NOMO-1 (cell line): ENCODE measurements around the gene CWF19L2.
A peak's percentile ranks its signal among the peaks of the same experiment; 100 is the strongest.
"Not testable (repeated sequence)": the region's sequence is repeated elsewhere in the genome, so short reads cannot be mapped to it uniquely, and the experiment has no call there.

Source experiments
- DNase-seq, 2 experiments: peaks; one replicate each; lab custom pipeline; 2025; ENCODE audit not compliant: unreplicated experiment in 2 of 2; lab: John Stamatoyannopoulos, UW

The CWF19L2 gene

DNA sequence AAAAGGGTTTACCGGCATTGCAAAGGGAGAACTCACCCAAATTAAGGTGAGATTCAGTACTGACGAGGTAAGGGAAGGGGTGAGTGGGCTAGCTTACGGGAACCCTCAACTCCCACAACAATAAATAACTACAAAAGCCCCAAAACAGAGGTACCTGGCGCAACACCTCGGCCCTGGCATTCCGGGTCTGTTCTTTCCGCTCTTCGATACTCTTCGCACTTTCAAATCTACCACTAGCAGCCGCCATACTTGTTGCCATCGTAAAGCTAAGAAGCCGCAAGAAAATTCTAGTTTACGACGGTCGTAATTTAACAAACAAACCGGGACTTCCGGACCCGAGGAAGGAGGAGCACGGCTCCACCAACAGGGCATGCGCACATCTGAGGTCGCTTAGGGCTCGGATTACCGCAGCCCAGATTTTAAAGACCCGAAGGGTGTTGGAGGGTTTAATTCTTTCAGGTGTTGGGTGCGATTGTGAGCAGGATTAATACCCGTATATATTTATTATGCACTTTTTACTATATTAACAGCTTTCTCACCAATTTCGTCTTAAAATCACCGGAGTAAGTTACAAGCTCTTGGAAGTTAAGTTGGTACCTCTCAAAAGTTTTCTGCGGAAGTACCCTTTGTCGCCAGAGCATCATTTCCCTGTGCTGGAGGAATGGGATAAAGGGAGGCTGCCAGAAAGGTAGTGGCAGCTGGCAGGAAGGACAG, at the start of gene CWF19L2:
Gene CWF19L2 (minus strand): TSS at position 268 of the 714 bp plus-strand sequence. CDS start 9 bp downstream, at position 259.
- DNase-seq, result peak; percentile 92 to 96

DNA sequence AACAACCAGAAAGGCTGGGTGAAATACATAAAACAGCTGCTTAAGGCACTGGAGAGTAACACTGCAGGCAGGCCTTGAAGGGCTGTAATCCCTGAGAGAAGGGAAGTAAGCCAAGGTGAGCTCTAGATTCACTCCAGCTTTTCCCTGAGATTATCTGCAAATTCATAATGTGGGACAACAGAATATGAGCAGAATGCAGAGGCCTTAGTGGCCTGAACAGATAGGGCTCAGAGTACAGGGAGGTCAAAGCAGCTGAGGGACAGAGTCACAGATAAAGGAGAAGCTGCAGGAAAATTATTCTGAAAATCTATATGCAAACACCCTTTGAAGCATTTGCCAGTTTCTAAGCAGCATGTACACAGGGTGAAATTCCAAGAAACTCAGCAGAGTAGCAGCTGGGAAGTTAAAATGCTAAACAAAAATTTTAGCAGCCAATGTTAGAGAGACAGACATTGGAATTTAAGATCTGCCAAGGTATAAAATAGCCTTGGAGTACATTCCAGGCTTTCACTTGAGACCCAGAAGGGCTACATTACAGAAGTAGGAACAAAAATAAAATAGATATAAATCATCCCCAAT, 48.1 kb upstream of the CWF19L2 start:
- DNase-seq, result no peak

DNA sequence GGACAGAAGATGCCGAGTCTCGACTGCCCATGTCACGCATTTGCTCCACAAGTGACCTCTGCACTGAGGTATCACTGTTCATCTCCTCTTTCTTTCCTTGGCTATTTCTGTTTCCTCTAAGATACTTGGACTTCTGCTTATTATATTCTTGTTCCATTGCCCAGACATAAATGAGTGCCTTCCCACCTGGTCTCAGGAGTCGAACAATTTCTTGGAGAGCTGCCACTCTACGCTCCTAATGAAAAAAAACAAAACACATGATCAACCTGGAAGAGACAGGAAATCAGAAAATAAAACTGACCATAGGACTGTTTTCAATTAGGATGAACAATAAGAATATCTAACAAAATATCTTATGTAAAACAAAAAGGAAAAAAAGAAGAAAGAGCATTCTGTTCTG, 47.4 kb upstream of the CWF19L2 start:
- no peak for DNase-seq

DNA sequence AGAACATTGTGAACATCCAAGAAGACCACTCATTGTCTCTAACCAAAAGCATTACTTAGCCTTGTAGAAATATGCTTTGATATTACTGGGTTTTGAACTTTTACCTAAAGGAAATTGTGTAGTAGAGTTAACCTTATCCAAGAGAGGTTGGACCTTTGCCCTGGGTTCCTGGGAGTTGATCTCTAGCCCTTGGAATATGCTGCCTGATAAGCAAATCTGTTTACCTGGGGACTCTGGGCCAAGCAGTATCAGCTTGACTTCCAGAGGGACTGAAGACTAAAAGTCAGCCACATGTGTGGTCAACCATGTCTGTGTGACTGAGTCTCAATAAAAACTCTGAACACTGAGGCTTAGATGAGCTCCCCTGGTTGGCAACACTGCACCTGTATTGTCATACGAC, 44.1 kb upstream of the CWF19L2 start:
- DNase-seq, result no peak

DNA sequence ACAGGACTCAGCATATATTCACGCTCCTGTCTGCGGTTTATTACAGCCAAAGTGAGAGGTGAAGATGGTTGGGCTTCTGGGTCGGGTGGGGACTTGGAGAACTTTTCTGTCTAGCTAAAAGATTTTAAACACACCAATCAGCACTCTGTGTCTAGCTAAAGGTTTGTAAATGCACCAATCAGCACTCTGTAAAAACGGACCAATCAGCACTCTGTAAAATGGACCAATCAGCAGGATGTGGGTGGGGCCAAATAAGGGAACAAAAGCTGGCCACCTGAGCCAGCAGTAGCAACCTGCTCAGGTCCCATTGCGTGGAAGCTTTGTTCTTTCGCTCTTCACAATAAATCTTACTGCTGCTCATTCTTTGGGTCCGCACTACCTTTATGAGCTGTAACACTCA, 39.7 kb upstream of the CWF19L2 start:
- DNase-seq, result not testable (repeated sequence)

DNA sequence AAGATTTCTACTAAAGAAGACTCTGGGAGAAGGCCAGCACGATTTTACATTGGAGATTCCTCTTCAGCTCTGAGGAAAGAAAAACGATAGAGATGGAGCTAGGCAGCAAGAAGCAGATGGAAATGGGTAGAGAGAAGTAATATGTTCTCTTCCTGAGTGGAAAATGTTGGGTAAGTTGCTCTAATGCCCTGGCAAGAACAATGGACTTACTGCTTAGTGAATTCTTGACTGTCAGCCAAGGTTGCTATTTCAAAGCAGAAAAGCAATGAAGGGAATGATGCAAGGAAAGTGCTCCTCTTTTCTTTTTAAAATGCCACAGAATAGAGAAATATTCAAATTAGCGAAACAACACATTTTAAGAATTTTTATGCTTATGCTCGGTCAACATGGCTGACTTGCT, 38.4 kb upstream of the CWF19L2 start:
- DNase-seq, result no peak

DNA sequence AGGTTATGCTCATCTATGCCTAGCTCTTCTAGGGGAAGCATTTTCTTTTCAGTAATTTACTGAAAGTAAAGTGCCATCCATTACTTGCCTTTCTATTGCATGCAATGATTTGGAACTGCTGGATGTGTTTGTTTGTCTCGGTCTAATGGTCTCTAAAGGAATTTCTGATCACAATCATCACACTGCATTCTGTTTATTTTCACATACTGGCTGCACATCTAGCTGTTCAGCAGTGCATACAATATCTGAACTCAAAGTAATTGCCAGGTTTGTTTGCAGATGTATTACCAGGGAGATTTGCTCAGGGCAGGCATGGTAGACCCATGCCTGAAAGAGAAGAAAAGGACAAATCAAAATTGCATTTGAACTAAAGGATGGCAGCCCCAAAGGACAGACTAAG, 36.4 kb upstream of the CWF19L2 start:
- DNase-seq, result no peak

DNA sequence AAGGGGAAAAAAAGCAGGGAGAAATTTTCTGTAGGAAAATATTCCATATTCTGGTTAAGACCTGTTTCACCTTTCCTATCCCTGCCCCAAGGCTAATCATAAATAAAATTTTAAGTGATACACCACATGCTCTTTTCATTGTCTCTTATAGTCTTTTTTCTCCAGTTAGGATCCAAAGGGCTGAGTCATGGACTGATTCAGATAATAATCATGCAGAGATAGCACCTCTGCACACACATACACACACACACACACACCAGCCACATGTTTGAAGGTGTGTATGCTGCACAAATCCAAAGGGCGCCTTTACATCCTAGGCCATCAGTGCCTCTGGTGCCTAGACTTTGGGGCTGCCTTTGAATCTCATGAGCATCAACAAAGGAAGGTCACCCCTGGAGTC, 35.5 kb upstream of the CWF19L2 start:
- DNase-seq, result no peak

DNA sequence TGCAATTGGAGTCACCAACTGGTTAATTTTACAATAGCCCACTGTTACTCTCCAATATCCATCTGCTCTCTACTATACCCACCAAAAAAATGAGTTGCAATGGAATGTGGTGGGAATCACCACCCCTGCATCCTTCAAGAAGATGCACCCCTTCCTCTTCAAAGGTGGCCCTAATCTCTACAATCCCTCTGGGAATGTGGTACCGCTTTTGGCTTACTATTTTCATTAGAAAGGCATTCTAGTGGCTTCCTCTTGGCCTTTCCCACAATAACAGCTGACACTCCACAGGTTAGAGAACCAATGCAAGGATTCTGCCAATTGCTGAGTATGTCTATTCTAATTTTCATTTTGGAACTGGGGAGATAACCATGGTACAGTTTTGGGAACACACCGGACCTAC, 33.2 kb upstream of the CWF19L2 start:
- DNase-seq, result no peak

DNA sequence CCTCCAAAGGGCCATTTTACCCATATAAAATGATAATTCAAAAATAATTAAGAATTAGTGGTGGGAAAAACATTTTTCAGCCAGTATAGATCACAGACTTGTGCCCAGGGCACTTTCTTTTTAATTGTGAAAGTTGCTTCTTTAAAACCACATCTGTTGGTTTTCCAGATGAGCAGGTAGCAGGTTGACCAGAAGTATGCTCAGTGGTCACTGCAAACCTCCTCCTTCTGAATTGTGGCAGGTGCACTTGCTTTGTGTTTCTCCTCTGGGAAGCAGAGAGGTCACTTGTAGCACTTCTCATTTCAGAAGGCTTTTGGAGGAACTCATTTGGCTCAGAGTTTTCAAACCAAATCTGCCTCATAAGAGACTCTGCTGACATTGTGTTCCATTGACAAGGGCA, 24.6 kb upstream of the CWF19L2 start:
- DNase-seq, result no peak

DNA sequence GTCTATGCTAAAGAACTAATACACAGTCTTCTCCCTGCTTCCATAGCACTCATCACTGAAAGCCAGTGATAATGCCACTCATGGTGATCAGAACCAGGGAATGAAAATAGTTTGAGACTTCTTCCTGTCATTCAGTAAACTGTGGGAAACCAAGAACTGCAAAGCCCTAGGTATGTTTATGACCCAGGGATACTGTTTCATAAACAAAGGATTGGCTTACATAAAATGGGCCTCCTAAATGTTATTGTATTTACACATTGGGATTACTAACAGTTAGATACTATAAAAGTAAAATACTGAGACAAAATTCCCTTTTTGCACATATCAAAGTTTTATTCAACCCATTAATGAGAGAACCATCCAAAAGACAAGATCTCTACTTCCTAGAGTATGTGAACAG, 21.3 kb upstream of the CWF19L2 start:
- no peak for DNase-seq

DNA sequence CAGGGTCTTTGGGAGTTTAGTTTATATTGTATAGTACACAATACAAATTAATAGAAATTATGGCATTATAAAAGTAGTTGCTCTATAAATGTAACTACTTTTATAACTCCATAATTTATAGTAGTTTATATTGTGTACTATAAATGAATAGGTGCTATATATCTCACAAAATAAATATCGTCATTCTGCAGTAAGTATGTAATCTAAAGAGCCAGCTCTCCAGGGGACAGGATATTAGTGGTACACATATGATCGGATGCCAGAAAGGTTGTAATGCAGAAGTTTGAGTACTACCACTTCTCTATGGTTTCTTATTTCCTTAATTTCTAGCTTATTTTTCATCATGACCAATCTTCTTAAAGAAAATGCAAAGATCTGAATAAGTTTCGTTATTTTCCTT, 20.2 kb upstream of the CWF19L2 start:
- no peak for DNase-seq

DNA sequence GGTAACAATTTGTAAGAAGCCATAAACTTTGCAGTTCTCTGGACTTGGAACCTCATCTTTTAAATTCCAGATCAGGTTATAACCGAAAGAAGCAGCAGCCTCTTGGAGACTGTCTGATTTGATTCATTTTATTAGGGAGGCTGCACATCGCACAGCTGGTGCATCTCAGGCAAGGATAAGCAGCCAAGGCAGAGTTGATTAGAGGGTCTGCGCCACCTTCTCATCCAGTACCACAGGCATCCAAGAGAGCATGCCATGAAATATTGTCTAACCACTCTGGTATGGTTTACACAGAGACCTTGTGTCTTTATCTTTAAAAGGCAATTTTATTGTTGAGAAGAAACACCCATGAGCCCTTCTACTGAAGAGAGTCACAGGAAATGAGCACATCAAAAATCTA, 16.2 kb upstream of the CWF19L2 start:
- DNase-seq, result no peak

DNA sequence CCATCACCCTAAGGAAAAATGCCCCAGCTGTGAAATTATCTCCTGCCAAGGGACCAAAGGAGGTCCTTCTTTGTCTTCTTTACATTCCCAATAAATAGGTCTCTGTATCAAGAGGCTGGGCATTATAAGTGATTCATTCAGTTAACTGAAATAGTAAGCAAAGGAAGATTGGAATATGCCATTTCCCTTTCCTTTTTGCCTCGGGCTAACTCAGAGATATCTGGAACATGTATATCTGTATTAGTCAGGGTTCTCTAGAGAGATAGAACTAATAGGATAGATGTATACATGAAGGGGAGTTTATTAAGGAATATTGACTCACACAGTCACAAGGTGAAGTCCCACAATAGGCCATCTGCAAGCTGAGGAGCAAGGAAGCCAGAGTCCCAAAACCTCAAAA, 15.3 kb upstream of the CWF19L2 start:
- DNase-seq, result no peak

DNA sequence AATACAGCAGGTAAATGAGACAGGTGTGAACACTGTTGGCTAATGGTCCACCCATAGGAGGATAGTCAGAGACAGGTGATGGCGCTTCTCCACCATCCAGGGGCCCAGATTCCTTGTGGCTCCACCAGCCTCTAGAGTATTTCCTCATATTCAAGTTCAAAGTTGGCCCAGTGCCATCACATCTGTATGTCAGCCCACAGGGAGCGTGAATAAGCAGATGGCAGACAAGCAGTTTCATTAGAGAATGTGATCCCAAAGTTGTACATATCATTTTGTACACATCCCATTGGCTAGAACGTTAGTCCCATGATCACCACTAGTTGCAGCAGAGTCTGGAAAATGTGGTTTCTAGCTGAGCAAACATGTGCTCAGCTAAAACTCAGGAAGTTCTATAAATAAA, 11.0 kb upstream of the CWF19L2 start:
- DNase-seq, result no peak

DNA sequence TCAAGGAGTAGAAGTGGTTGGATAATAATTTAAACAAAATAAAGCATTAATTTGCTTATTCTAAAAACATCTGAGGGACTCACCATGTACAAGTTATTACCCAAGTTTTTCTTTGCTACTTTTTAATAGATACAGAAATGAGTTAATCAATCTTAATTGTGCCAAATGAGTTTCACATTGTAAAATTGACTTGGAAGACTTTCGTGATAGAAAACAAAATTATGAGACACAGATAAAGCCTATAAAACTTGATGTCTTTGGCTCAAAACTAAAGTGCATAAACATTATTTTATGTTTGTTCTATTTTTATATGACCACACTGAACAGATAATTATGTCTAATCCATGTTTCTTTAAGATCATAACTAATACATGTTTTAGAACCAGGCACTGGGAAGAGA, 10.1 kb upstream of the CWF19L2 start:
- no peak for DNase-seq

DNA sequence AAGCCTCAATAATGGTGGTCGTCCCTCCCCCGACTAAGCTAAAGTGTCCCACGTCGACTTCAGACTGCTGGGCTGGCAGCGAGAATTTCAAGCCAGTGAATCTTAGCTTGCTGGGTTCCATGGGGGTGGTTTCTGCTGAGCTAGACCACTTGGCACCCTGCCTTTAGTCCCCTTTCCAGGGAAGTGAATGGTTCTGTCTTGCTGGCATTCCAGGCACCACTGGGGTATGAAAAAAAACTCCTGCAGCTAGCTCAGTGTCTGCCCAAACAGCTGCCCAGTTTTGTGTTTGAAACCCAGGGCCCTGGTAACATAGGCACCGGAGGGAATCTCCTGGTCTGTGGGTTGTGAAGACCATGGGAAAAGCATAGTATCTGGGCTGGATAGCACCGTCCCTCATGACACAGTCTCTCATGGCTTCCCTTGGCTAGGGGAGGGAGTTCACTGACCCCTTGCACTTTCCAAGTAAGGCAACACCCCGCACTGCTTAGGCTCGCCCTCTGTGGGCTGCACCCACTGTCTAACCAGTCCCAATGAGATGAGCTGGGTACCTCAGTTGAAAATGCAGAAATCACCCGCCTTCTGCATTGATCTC, 8.7 kb upstream of the CWF19L2 start:
- DNase-seq, result not testable (repeated sequence)

DNA sequence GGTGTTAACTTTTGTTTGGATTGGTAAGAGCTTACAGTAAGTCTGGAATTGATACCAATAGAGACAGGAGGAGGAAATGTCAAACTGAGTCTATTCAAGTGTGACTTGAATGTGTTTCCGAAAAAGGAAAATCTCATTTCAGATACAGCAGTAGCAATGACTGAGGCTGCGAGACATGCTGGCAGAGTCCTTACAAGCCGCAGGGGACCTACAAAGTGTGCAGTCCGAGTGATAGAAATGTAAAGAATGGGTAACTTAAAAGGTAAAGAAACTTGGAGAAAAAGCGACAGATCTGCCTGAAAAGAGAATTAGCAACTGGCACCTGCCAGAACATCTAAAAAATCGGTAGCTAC, 444 bp downstream of the CWF19L2 start:
- DNase-seq, result peak in 1 of 2 experiments; percentile 26

DNA sequence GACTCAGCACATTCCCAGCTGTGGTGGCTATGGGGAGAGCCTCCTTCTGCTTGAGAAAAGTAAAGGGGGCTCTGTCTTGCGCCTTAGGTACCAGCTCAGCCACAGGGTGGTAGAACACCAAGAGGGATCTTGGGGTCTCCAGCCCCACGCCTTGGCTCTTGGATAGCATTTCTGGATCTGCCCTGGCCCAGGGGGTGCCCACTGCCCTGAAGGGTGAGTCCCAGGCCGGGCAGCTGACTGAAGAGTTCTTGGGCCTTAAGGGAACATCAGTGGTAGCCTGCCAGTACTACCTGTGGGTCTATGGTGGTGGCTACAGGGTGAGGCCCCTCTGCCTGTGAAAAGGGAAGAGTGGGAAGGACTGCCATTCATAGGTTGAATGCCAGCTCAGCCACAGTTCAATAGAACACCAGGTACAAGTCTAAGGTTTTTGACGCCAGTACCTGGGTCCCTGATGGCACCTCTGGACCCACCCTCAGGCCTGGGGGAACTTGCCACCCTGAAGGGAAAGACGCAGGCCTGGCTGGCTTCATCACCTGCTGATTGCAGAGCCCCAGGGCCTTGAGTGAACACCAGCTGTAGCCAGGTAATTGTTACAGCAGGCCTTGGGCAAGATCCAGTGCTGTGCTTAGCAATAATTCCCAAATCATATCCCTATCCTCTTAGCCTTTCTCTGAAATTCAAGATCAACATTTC, 3.9 kb downstream of the CWF19L2 start:
- DNase-seq, result no peak

DNA sequence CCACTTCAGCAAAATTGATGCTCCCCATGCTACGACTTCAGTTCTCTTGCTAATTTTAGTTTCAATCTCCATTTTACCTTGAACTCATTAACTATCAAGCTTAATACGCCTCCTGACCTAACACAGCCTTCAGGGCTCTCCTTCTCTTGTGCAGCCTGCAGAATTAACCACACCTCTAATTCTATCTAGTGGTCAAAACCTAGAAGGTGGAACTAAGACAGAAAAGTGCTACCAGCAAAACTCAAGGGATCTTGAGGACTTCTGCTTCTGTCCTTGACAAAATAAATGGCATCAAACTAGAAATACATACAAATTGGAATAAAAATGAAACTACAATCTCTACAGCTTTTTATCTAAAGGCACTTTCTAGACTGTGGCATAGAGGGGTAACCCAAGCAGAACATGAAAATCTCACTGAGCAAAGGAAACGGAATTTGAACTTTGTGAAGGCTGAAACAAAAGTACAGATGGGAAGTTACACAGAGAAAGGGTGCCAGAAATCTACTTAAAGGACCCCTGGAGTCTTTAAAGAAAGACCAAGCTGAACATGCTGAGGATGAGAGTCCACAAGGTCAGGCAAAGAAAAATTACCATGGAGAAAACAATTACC, 10.7 kb downstream of the CWF19L2 start:
- DNase-seq, result no peak

DNA sequence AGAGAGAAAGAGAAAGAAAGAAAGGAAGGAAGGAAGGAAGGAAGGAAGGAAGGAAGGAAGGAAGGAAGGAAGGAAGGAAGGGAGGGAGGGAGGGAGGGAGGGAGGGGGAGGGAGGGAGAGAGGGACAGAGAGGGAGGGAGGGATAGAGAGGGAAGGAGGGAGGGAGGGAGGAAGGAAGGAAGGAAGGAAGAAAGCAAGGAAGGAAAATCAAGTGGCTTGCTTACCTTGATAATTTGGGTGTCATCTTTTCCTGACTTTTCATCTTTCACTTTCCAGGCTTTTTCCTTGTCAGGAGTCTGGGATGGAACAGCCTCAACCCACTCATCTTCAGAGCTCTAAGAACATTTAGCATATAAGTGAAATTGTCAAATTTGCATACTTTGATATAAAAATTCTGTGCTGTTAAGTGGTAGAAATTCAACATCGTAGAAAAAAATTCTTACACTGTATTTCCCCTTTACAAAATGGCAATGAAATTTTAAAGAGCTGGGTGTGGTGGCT, 14.9 kb downstream of the CWF19L2 start:
- no peak for DNase-seq
